GM12878 (cell line): ENCODE results near the gene FAM81A. TPM values are rescaled to one million over a fixed set of nuclear protein-coding genes. Genes with fewer than 3 reads are reported as not detected.

ENCODE experiments used
- BACH1 ChIP-seq: fragments of 450-650 bp; IDR thresholded peaks from 2 replicates; pipeline ENCODE4 v1.6.1; 2017; ENCODE audit warnings: mild to moderate bottlenecking, borderline replicate concordance
- CREM ChIP-seq: IDR thresholded peaks from 2 replicates; pipeline ENCODE4 v1.6.1; 2014; ENCODE audit warnings: antibody characterized with exemption, low read depth
- DPF2 ChIP-seq: fragments of 450-650 bp; IDR thresholded peaks from 2 replicates; pipeline ENCODE4 v1.6.1; 2017; ENCODE audit warnings: mild to moderate bottlenecking
- E2F4 ChIP-seq: IDR thresholded peaks from 2 replicates; pipeline ENCODE4 v1.6.1; 2012; ENCODE audit warnings: low read depth, low read length, improper control_type of control experiment
- E2F8 ChIP-seq: fragments of 450-650 bp; IDR thresholded peaks from 2 replicates; pipeline ENCODE4 v1.6.1; 2018; ENCODE audit warnings: mild to moderate bottlenecking, low read depth, moderate library complexity; ENCODE audit not compliant: partially characterized antibody
- ETV6 ChIP-seq, 2 experiments: fragments of 450-650 bp in 1 of 2; IDR thresholded peaks in 1 of 2; conservative IDR thresholded peaks in 1 of 2; 2 replicates each; pipeline ENCODE4 v1.6.1; 2014; ENCODE audit warnings: antibody characterized with exemption in 1 of 2, borderline replicate concordance in 1 of 2, low read depth in 1 of 2, mild to moderate bottlenecking in 1 of 2, moderate library complexity in 1 of 2
- IKZF1 ChIP-seq: fragments of 450-650 bp; conservative IDR thresholded peaks from 2 replicates; pipeline ENCODE4 v1.6.1; 2017; ENCODE audit warnings: antibody characterized with exemption, mild to moderate bottlenecking
- KDM1A ChIP-seq: fragments of 200-600 bp; sonication (generic); IDR thresholded peaks from 2 replicates; pipeline ENCODE4 v1.6.1; 2016; ENCODE audit warnings: borderline replicate concordance
- MEF2B ChIP-seq: fragments of 450-650 bp; IDR thresholded peaks from 2 replicates; pipeline ENCODE4 v1.6.1; 2018; ENCODE audit warnings: mild to moderate bottlenecking, moderate library complexity; ENCODE audit not compliant: partially characterized antibody, poor library complexity, severe bottlenecking
- MLLT1 ChIP-seq: fragments of 450-650 bp; IDR thresholded peaks from 2 replicates; pipeline ENCODE4 v1.6.1; 2016; ENCODE audit warnings: mild to moderate bottlenecking
- MTA3 ChIP-seq: IDR thresholded peaks from 2 replicates; pipeline ENCODE4 v1.6.1; 2012; ENCODE audit warnings: low read length, inconsistent platforms, borderline replicate concordance
- MXI1 ChIP-seq: fragments of 150-350 bp; IDR thresholded peaks from 2 replicates; pipeline ENCODE4 v1.6.1; 2011; ENCODE audit warnings: low read depth, mild to moderate bottlenecking, inconsistent platforms, low read length, improper control_type of control experiment
- NFYA ChIP-seq: IDR thresholded peaks from 2 replicates; pipeline ENCODE4 v1.6.1; 2011; ENCODE audit warnings: low read depth, mild to moderate bottlenecking, low read length, improper control_type of control experiment, borderline replicate concordance
- NFYB ChIP-seq: IDR thresholded peaks from 2 replicates; pipeline ENCODE4 v1.6.1; 2011; ENCODE audit warnings: low read depth, mild to moderate bottlenecking, low read length, improper control_type of control experiment, moderate library complexity; ENCODE audit not compliant: insufficient read depth
- PML ChIP-seq: IDR thresholded peaks from 2 replicates; pipeline ENCODE4 v1.6.1; 2012; ENCODE audit warnings: low read length, inconsistent platforms
- POLR2AphosphoS2 ChIP-seq: IDR thresholded peaks from 2 replicates; pipeline ENCODE4 v1.6.1; 2011; ENCODE audit warnings: low read depth, mild to moderate bottlenecking, low read length, improper control_type of control experiment, moderate library complexity
- RB1 ChIP-seq: fragments of 450-650 bp; formaldehyde crosslinking; IDR thresholded peaks from 2 replicates; pipeline ENCODE4 v1.6.1; 2017; ENCODE audit warnings: mild to moderate bottlenecking, borderline replicate concordance
- RELB ChIP-seq: fragments of 450-650 bp; IDR thresholded peaks from 2 replicates; pipeline ENCODE4 v1.6.1; 2017; ENCODE audit warnings: low read depth, mild to moderate bottlenecking, moderate library complexity
- RUNX3 ChIP-seq: IDR thresholded peaks from 2 replicates; pipeline ENCODE4 v1.6.1; 2012; ENCODE audit warnings: low read length, inconsistent platforms
- SRF ChIP-seq, 2 experiments: IDR thresholded peaks; 2 replicates each; pipeline ENCODE4 v1.6.1; 2011; ENCODE audit warnings: low read depth in 2 of 2, low read length in 2 of 2, mild to moderate bottlenecking in 1 of 2, moderate library complexity in 1 of 2
- SUZ12 ChIP-seq: fragments of 200-600 bp; sonication (generic); IDR thresholded peaks from one replicate; pipeline ENCODE4 v1.6.1; 2018; ENCODE audit warnings: antibody characterized with exemption, mild to moderate bottlenecking; ENCODE audit not compliant: unreplicated experiment
- TBL1XR1 ChIP-seq: IDR thresholded peaks from 2 replicates; pipeline ENCODE4 v1.6.1; 2012; ENCODE audit warnings: low read depth, low read length, improper control_type of control experiment
- WRNIP1 ChIP-seq: IDR thresholded peaks from 2 replicates; pipeline ENCODE4 v1.6.1; 2011; ENCODE audit warnings: low read depth, low read length, improper control_type of control experiment, borderline replicate concordance
- ZSCAN29 ChIP-seq: fragments of 450-650 bp; IDR thresholded peaks from 2 replicates; pipeline ENCODE4 v1.6.1; 2017; ENCODE audit warnings: mild to moderate bottlenecking, moderate library complexity
- polyA plus RNA-seq, 11 experiments: library from polyadenylated mRNA; depleted of rRNA in 4 of 11; unstranded in 6 of 11; stranded (reverse) in 5 of 11; fragments of >200 nt; fragmentation: Nextera tagmentation in 4 of 11; fragmentation: Illumina TruSeq in 1 of 11; extraction: Ambion mirVana in 4 of 11; extraction: Trizol in 1 of 11; gene quantifications; 1 replicate in 1 of 11; 2 replicates in 10 of 11; pipeline versions ENCODE4 v1.2.1 to v1.2.3, GENCODE V29; 2011 to 2016; ENCODE audit warnings: inconsistent platforms in 2 of 11, missing spikeins in 2 of 11, low read depth in 1 of 11
- total RNA-seq, 4 experiments: library from RNA; depleted of rRNA in 3 of 4; stranded (reverse); fragments of >200 nt in 3 of 4; fragmentation: Illumina TruSeq in 1 of 4; extraction: Trizol in 1 of 4; gene quantifications; 2 replicates each; pipeline versions ENCODE4 v1.2.1 to v1.2.3, GENCODE V29; 2013 to 2021

The FAM81A gene
- total and polyA plus RNA-seq, 10 of the 15 experiments (the other 5 are each of a cell fraction or from before 2014, with no cell fraction given), result 0.18 to 34.5 (median 16.2) TPM

- TF ChIP-seq RB1 (no peak), E2F4 (no peak), IKZF1 (peak; percentile 87), SRF (IDR thresholded peaks at IDR 0.05; ENCODE audit: low read depth in 2 of 2, low read length in 2 of 2) (peak in 1 of 2 experiments; percentile 65; a peak in 1 of 4 replicates), MLLT1 (peak; percentile 81), NFYB (no peak), DPF2 (peak; percentile 97), RUNX3 (peak; percentile 99), TBL1XR1 (peak; percentile 89), RELB (peak; percentile 72), MTA3 (peak; percentile 59; the same call in 1 of the 2 replicates), E2F8 (no peak), PML (peak; percentile 47; the same call in 1 of the 2 replicates), MXI1 (peak; percentile 69), POLR2AphosphoS2 (no peak), ZSCAN29 (no peak), ETV6 (conservative IDR thresholded peaks at IDR 0.05 in 1 of 2, IDR thresholded peaks at IDR 0.05 in 1 of 2; ENCODE audit: borderline replicate concordance in 1 of 2, low read depth in 1 of 2) (no peak), BACH1 (peak; percentile 87; the same call in 1 of the 2 replicates), SUZ12 (no peak), CREM (peak; percentile 80), NFYA (no peak), KDM1A (no peak), WRNIP1 (no peak), MEF2B (peak; percentile 47)
These were observed 38.4 kb upstream of the FAM81A start (continued) for GRCh38 chr15:59399465-59400102.
